HepG2 (cell line): ENCODE measurements around the gene ERMARD. TPM values are rescaled to one million over a fixed set of nuclear protein-coding genes. Genes with fewer than 3 reads are reported as not detected.
A peak's percentile ranks its signal among the peaks of the same experiment; 100 is the strongest.

Source experiments
- NKX3-1 ChIP-seq: sonication (generic); formaldehyde crosslinking; IDR thresholded peaks from 2 replicates; pipeline ENCODE4 v1.5.0; 2020; ENCODE audit warnings: missing genetic modification reagents
- SMARCE1 ChIP-seq: fragments of 450-650 bp; IDR thresholded peaks from 2 replicates; pipeline ENCODE4 v1.6.1; 2017; ENCODE audit warnings: borderline replicate concordance
- TIGD3 ChIP-seq: sonication (generic); formaldehyde crosslinking; IDR thresholded peaks from 2 replicates; pipeline ENCODE4 v1.5.1; 2020; ENCODE audit warnings: mild to moderate bottlenecking, missing genetic modification reagents, borderline replicate concordance
- ZBED4 ChIP-seq: sonication (generic); formaldehyde crosslinking; IDR thresholded peaks from 2 replicates; pipeline ENCODE4 v1.4.0; 2020; ENCODE audit warnings: missing genetic modification reagents, borderline replicate concordance
- ZFP41 ChIP-seq: sonication (generic); formaldehyde crosslinking; IDR thresholded peaks from 2 replicates; pipeline ENCODE4 v1.4.0; 2020; ENCODE audit warnings: mild to moderate bottlenecking, missing genetic modification reagents, borderline replicate concordance
- ZMYM2 ChIP-seq: sonication (generic); formaldehyde crosslinking; IDR thresholded peaks from 2 replicates; pipeline ENCODE4 v1.8.0; 2022; ENCODE audit warnings: mild to moderate bottlenecking, missing genetic modification reagents
- ZNF33B ChIP-seq: sonication (generic); formaldehyde crosslinking; IDR thresholded peaks from 2 replicates; pipeline ENCODE4 v1.5.1; 2020; ENCODE audit warnings: mild to moderate bottlenecking, missing genetic modification reagents
- ZNF569 ChIP-seq: sonication (generic); formaldehyde crosslinking; IDR thresholded peaks from 2 replicates; pipeline ENCODE4 v1.5.0; 2020; ENCODE audit warnings: mild to moderate bottlenecking, missing genetic modification reagents, moderate library complexity, borderline replicate concordance
- ZNF781 ChIP-seq: sonication (generic); formaldehyde crosslinking; IDR thresholded peaks from 2 replicates; pipeline ENCODE4 v1.5.1; 2020; ENCODE audit warnings: borderline replicate concordance, mild to moderate bottlenecking, missing genetic modification reagents; ENCODE audit errors: not compliant biosample characterization
- ZNF841 ChIP-seq: sonication (generic); formaldehyde crosslinking; IDR thresholded peaks from 2 replicates; pipeline ENCODE4 v1.8.1; 2023; ENCODE audit warnings: missing genetic modification reagents, borderline replicate concordance
- polyA plus RNA-seq, 8 experiments: library from polyadenylated mRNA; depleted of rRNA in 3 of 8; stranded (reverse) in 7 of 8; unstranded in 1 of 8; fragments of >200 nt; fragmentation: Illumina TruSeq in 4 of 8; extraction: Trizol in 4 of 8; gene quantifications; 2 replicates each; pipeline versions ENCODE4 v1.2.1 to v1.2.3, GENCODE V29; 2011 to 2016; ENCODE audit warnings: low read depth in 4 of 8, missing spikeins in 1 of 8, mixed read lengths in 1 of 8; ENCODE audit not compliant: insufficient read depth in 1 of 8
- total RNA-seq, 5 experiments: library from RNA; depleted of rRNA; stranded (reverse); fragments of >200 nt; fragmentation: Illumina TruSeq; extraction: Trizol; gene quantifications; 2 replicates each; pipeline ENCODE4 v1.2.3, GENCODE V29; 2016; ENCODE audit warnings: low read depth in 1 of 5
- TF ChIP-seq, protein P1 (sequence below): sonication (generic); formaldehyde crosslinking; IDR thresholded peaks from 2 replicates; pipeline ENCODE4 v1.5.1; 2020; ENCODE audit warnings: missing genetic modification reagents, mild to moderate bottlenecking, borderline replicate concordance
- TF ChIP-seq, protein P2 (sequence below): sonication (generic); formaldehyde crosslinking; IDR thresholded peaks from one replicate; pipeline ENCODE4 v1.5.1; 2020; ENCODE audit warnings: mild to moderate bottlenecking, missing genetic modification reagents; ENCODE audit errors: not compliant biosample characterization

Gene ERMARD
- total and polyA plus RNA-seq, 2 of the 13 experiments (the other 11 are each of a cell fraction or from before 2014, with no cell fraction given) = 8.8 to 10.7 TPM

- TF ChIP-seq TIGD3 (no peak), ZNF33B (no peak; the same call in 1 of the 2 replicates), ZNF569 (no peak; the same call in 1 of the 2 replicates), SMARCE1 (no peak), ZMYM2 (CRISPR knock-in tag) (peak; percentile 74), ZFP41 (CRISPR knock-in tag) (peak; percentile 54; the same call in 1 of the 2 replicates), ZNF781 (CRISPR knock-in tag) (peak; percentile 88), NKX3-1 (peak; percentile 68; the same call in 1 of the 2 replicates), ZBED4 (CRISPR knock-in tag) (no peak; the same call in 1 of the 2 replicates), ZNF841 (CRISPR knock-in tag) (no peak; the same call in none of the 2 replicates)
- TF ChIP-seq, protein P1, sequence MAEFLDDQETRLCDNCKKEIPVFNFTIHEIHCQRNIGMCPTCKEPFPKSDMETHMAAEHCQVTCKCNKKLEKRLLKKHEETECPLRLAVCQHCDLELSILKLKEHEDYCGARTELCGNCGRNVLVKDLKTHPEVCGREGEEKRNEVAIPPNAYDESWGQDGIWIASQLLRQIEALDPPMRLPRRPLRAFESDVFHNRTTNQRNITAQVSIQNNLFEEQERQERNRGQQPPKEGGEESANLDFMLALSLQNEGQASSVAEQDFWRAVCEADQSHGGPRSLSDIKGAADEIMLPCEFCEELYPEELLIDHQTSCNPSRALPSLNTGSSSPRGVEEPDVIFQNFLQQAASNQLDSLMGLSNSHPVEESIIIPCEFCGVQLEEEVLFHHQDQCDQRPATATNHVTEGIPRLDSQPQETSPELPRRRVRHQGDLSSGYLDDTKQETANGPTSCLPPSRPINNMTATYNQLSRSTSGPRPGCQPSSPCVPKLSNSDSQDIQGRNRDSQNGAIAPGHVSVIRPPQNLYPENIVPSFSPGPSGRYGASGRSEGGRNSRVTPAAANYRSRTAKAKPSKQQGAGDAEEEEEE (CRISPR knock-in tag) = no peak; the same call in 1 of the 2 replicates
- TF ChIP-seq, protein P2, sequence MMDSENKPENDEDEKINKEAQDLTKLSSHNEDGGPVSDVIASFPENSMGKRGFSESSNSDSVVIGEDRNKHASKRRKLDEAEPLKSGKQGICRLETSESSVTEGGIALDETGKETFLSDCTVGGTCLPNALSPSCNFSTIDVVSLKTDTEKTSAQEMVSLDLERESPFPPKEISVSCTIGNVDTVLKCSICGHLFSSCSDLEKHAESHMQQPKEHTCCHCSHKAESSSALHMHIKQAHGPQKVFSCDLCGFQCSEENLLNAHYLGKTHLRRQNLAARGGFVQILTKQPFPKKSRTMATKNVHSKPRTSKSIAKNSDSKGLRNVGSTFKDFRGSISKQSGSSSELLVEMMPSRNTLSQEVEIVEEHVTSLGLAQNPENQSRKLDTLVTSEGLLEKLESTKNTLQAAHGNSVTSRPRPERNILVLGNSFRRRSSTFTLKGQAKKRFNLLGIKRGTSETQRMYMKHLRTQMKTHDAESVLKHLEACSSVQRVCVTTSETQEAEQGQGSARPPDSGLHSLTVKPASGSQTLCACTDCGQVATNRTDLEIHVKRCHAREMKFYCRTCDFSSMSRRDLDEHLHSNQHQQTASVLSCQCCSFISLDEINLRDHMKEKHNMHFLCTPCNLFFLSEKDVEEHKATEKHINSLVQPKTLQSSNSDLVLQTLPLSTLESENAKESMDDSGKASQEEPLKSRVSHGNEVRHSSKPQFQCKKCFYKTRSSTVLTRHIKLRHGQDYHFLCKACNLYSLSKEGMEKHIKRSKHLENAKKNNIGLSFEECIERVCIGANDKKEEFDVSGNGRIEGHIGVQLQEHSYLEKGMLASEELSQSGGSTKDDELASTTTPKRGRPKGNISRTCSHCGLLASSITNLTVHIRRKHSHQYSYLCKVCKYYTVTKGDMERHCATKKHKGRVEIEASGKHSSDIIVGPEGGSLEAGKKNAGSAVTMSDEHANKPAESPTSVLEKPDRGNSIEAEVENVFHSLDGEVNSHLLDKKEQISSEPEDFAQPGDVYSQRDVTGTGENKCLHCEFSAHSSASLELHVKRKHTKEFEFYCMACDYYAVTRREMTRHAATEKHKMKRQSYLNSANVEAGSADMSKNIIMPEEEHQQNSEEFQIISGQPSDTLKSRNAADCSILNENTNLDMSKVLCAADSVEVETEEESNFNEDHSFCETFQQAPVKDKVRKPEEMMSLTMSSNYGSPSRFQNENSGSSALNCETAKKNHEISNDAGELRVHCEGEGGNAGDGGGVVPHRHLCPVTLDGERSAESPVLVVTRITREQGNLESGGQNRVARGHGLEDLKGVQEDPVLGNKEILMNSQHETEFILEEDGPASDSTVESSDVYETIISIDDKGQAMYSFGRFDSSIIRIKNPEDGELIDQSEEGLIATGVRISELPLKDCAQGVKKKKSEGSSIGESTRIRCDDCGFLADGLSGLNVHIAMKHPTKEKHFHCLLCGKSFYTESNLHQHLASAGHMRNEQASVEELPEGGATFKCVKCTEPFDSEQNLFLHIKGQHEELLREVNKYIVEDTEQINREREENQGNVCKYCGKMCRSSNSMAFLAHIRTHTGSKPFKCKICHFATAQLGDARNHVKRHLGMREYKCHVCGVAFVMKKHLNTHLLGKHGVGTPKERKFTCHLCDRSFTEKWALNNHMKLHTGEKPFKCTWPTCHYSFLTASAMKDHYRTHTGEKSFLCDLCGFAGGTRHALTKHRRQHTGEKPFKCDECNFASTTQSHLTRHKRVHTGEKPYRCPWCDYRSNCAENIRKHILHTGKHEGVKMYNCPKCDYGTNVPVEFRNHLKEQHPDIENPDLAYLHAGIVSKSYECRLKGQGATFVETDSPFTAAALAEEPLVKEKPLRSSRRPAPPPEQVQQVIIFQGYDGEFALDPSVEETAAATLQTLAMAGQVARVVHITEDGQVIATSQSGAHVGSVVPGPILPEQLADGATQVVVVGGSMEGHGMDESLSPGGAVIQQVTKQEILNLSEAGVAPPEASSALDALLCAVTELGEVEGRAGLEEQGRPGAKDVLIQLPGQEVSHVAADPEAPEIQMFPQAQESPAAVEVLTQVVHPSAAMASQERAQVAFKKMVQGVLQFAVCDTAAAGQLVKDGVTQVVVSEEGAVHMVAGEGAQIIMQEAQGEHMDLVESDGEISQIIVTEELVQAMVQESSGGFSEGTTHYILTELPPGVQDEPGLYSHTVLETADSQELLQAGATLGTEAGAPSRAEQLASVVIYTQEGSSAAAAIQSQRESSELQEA (CRISPR knock-in tag) = peak; percentile 98
These were observed 26.8 kb upstream of the ERMARD start, which contains the start of gene PHF10 (continued) for GRCh38 chr6:169724494-169725124.
